HG03439 (cell line): ENCODE measurements around the gene ABLIM3.
"Not testable (repeated sequence)": the region's sequence is repeated elsewhere in the genome, so short reads cannot be mapped to it uniquely, and the experiment has no call there.

ENCODE experiments used
- ATAC-seq: cut with Tn5 transposase; IDR thresholded peaks from one replicate; pipeline ENCODE4 v1.9.1; 2021; ENCODE audit warnings: mild to moderate bottlenecking, moderate library complexity; ENCODE audit not compliant: unreplicated experiment

ABLIM3 gene

GRCh38 chr5:149185067-149185466, 43.8 kb downstream of the ABLIM3 start:
- ATAC-seq, result no peak

GRCh38 chr5:149186506-149186905, 45.2 kb downstream of the ABLIM3 start:
- no peak for ATAC-seq

- not testable (repeated sequence) for ATAC-seq
Measured at GRCh38 chr5:149187617-149188016, 46.3 kb downstream of the ABLIM3 start.

- ATAC-seq, result no peak
Measured at GRCh38 chr5:149188383-149188782, 47.1 kb downstream of the ABLIM3 start.

GRCh38 chr5:149195337-149195887, 54.1 kb downstream of the ABLIM3 start:
- no peak for ATAC-seq

- no peak for ATAC-seq
Measured at GRCh38 chr5:149195962-149196361, 54.7 kb downstream of the ABLIM3 start.

GRCh38 chr5:149198148-149198547, 56.9 kb downstream of the ABLIM3 start:
- no peak for ATAC-seq

- no peak for ATAC-seq
Measured at GRCh38 chr5:149200355-149200754, 59.1 kb downstream of the ABLIM3 start.

GRCh38 chr5:149201121-149201637, 59.9 kb downstream of the ABLIM3 start:
- no peak for ATAC-seq

- no peak for ATAC-seq
Measured at GRCh38 chr5:149202910-149203451, 61.7 kb downstream of the ABLIM3 start.

GRCh38 chr5:149203921-149204441, 62.7 kb downstream of the ABLIM3 start:
- ATAC-seq, result no peak

- no peak for ATAC-seq
Measured at GRCh38 chr5:149205625-149206523, 64.6 kb downstream of the ABLIM3 start.

- ATAC-seq, result no peak
Measured at GRCh38 chr5:149206524-149207141, 65.3 kb downstream of the ABLIM3 start.

- no peak for ATAC-seq
Measured at GRCh38 chr5:149207831-149208230, 66.5 kb downstream of the ABLIM3 start.

GRCh38 chr5:149210225-149210624, 68.9 kb downstream of the ABLIM3 start:
- ATAC-seq, result no peak

- no peak for ATAC-seq
Measured at GRCh38 chr5:149210968-149211490, 69.7 kb downstream of the ABLIM3 start.

GRCh38 chr5:149211566-149211965, 70.3 kb downstream of the ABLIM3 start:
- ATAC-seq, result no peak

GRCh38 chr5:149212198-149212951, 71.1 kb downstream of the ABLIM3 start:
- ATAC-seq, result no peak

- no peak for ATAC-seq
Measured at GRCh38 chr5:149213264-149213880, 72.1 kb downstream of the ABLIM3 start.
